Left renal pelvis (tissue), 4 donors: ENCODE data around the gene CSRP2. TPM values are rescaled to one million over a fixed set of nuclear protein-coding genes. Genes with fewer than 3 reads are reported as not detected.

Experiments used
- polyA plus RNA-seq, 4 donors: library from polyadenylated mRNA; unstranded; fragments of 120-200 nt; gene quantifications; one replicate each; pipeline ENCODE4 v1.2.1, GENCODE V29; 2013; ENCODE audit not compliant: insufficient read length in 4 of 4

CSRP2 gene
- polyA plus RNA-seq, 4 donors = 28.6 to 109 (median 86.6) TPM

Other genes starting within 250 kb of the CSRP2 start
- 10 to 100 TPM; 62.9 to 81.2 (median 71.0) TPM for gene ZDHHC17, start 114.9 kb downstream of the CSRP2 start, polyA plus RNA-seq
- 1 to 10 TPM; 6.2 to 8.0 (median 8.0) TPM for gene E2F7, start 186.6 kb upstream of the CSRP2 start, polyA plus RNA-seq